ENCODE results near the gene SLC12A1. TPM values are rescaled to one million over a fixed set of nuclear protein-coding genes. Genes with fewer than 3 reads are reported as not detected.

The SLC12A1 gene
- polyA plus RNA-seq, 1 of the 3 experiments (the other 2 are of a cell fraction) = not detected

- TF ChIP-seq NRF1 (IDR thresholded peaks at IDR 0.05; ENCODE audit: low read depth, low read length) (no peak; the same call in 1 of the 2 replicates), TCF12 (IDR thresholded peaks at IDR 0.05) (no peak), MEF2A (IDR thresholded peaks at IDR 0.05; ENCODE audit: borderline replicate concordance, low read depth) (no peak), FOXJ3 (CRISPR knock-in tag; IDR thresholded peaks at IDR 0.05) (no peak), EZH2phosphoT487 (IDR thresholded peaks at IDR 0.05; ENCODE audit: borderline replicate concordance, low read depth) (no peak), FOXM1 (IDR thresholded peaks at IDR 0.05; ENCODE audit: low read depth) (no peak), YY1 (IDR thresholded peaks at IDR 0.05; ENCODE audit: low read depth) (peak; percentile 83), NFIC (IDR thresholded peaks at IDR 0.05; ENCODE audit: borderline replicate concordance) (no peak), RFX5 (IDR thresholded peaks at IDR 0.05; ENCODE audit: low read length) (no peak), MXI1 (IDR thresholded peaks at IDR 0.05; ENCODE audit: low read depth, low read length) (no peak; the same call in 1 of the 2 replicates), SMC3 (IDR thresholded peaks at IDR 0.05; ENCODE audit: low read depth, low read length) (no peak), IRF3 (IDR thresholded peaks at IDR 0.05; ENCODE audit: low read depth, low read length) (no peak), POLR2AphosphoS5 (IDR thresholded peaks at IDR 0.05; ENCODE audit: low read depth, low read length) (peak; percentile 93; the same call in 1 of the 2 replicates)
Measured at GRCh38 chr15:48330855-48331795, 125.0 kb downstream of the SLC12A1 start, which contains the start of gene DUT (continued).

- H3K4me1 ChIP-seq (ENCODE audit: control insufficient read depth in 1 of 2, insufficient read depth in 2 of 2, low read depth in 1 of 2, low read length in 1 of 2) = peaks cover 7 to 17% of the 10 kb centered on the region in 2 experiments; a peak in 3 of 4 replicates
- H3K9me3 ChIP-seq = no peaks in the 10 kb centered on the region
- peak overlapping the region; percentile 99 for H3K4me2 ChIP-seq
- H2AFZ ChIP-seq (ENCODE audit: low read depth) = no peak overlapping the region; the same call in none of the 2 replicates
- H3F3A ChIP-seq (replicated peaks; ENCODE audit: insufficient read depth) = peaks cover 16% of the 10 kb centered on the region
- TF ChIP-seq MAX (IDR thresholded peaks at IDR 0.05; ENCODE audit: low read depth) = peak; percentile 35; the same call in 1 of the 2 replicates
- TF ChIP-seq USF2 (IDR thresholded peaks at IDR 0.05; ENCODE audit: borderline replicate concordance, low read depth, low read length) = no peak
- TF ChIP-seq PBX3 (IDR thresholded peaks at IDR 0.05) = peak; percentile 7; the same call in 1 of the 2 replicates
- TF ChIP-seq IRF3 (IDR thresholded peaks at IDR 0.05; ENCODE audit: low read depth, low read length) = no peak
- TF ChIP-seq TEAD4 (IDR thresholded peaks at IDR 0.05; ENCODE audit: borderline replicate concordance, insufficient read depth) = 0 out of 2 replicates have a peak, but pooled peaks have one; percentile 7
- TF ChIP-seq POLR2AphosphoS5 (IDR thresholded peaks at IDR 0.05; ENCODE audit: low read depth, low read length) = peak; percentile 23; the same call in 1 of the 2 replicates
- TF ChIP-seq MXI1 (IDR thresholded peaks at IDR 0.05; ENCODE audit: low read depth, low read length) = peak; percentile 78
- peak; percentile 48; the same call in 1 of the 2 replicates for TF ChIP-seq TAF1 (IDR thresholded peaks at IDR 0.05; ENCODE audit: borderline replicate concordance, low read depth, low read length)
- TF ChIP-seq TCF12 (IDR thresholded peaks at IDR 0.05) = no peak
- TF ChIP-seq SIN3A (IDR thresholded peaks at IDR 0.05; ENCODE audit: borderline replicate concordance, low read depth, low read length) = peak; percentile 96
- TF ChIP-seq MEF2A (IDR thresholded peaks at IDR 0.05; ENCODE audit: borderline replicate concordance, low read depth) = no peak
- ChIA-PET CTCF (interaction anchor here (0.7 to 3.7 kb wide), 3 partner anchors 9 to 26 kb away, joined by 3 to 19 read pairs (median 9); no protein-coding TSS in a partner anchor), POLR2A (interaction anchor here (0.7 to 1.2 kb wide), 2 partner anchors 9 to 794 kb away, joined by 3 read pairs; no protein-coding TSS in a partner anchor)
- H3K9me2 ChIP-seq = no peaks in the 10 kb centered on the region
- 1% methylated on average over 26 of the region's 64 CpGs for WGBS (ENCODE audit: low lambda C conversion rate)
- no peaks in the 10 kb centered on the region for H3K27me3 ChIP-seq (ENCODE audit: insufficient read depth)
- peak overlapping the region; percentile 86 to 94 for H3K27ac ChIP-seq (ENCODE audit: low read depth in 2 of 2, low read length in 1 of 2)
- H3K9ac ChIP-seq = peak overlapping the region; percentile 92
- peaks cover 35% of the 10 kb centered on the region for H3K79me2 ChIP-seq (ENCODE audit: insufficient read depth)
- peak overlapping the region; percentile 77 to 95 for H3K4me3 ChIP-seq (ENCODE audit: low read depth in 2 of 2, low read length in 1 of 2)
- DNase-seq = peak; percentile 94
- peaks cover 32 to 41% of the 10 kb centered on the region in 2 experiments for H3K36me3 ChIP-seq (replicated peaks in 1 of 2; ENCODE audit: control insufficient read depth in 1 of 2, insufficient read depth in 2 of 2, low read length in 1 of 2)
- H4K20me1 ChIP-seq (ENCODE audit: insufficient read depth) = peaks cover 7% of the 10 kb centered on the region; the same call in 1 of the 2 replicates
Measured at GRCh38 chr15:48331796-48332641, 125.9 kb downstream of the SLC12A1 start.
